Psoas muscle (tissue), 8 donors: ENCODE data around the gene KIRREL1. TPM values are rescaled to one million over a fixed set of nuclear protein-coding genes. Genes with fewer than 3 reads are reported as not detected.

Source experiments
- ATAC-seq, 4 donors: fragments of 200-7000 bp; cut with Tn5 transposase; one replicate each; pipeline ENCODE4 v1.9.1; 2020; ENCODE audit warnings: moderate library complexity in 3 of 4, mild to moderate bottlenecking in 2 of 4
- DNase-seq, 2 donors: peaks; one replicate each; pipeline ENCODE4 v3.0.0-alpha.2; 2020
- H3K27ac ChIP-seq: fragments of 200-600 bp; one replicate; pipeline ENCODE4 v1.8.0; 2022
- H3K27me3 ChIP-seq, 3 donors: fragments of 200-600 bp in 1 of 3; one replicate each; pipeline versions ENCODE4 v1.6.1 to v1.8.0; 2013 to 2022; ENCODE audit warnings: low read length in 2 of 3, mild to moderate bottlenecking in 2 of 3, moderate library complexity in 1 of 3; ENCODE audit not compliant: insufficient read depth in 3 of 3
- H3K36me3 ChIP-seq, 2 donors: fragments of 200-600 bp in 1 of 2; one replicate each; pipeline versions ENCODE4 v1.6.1 to v1.8.0; 2013 to 2022; ENCODE audit warnings: low read depth in 1 of 2, mild to moderate bottlenecking in 1 of 2, moderate library complexity in 1 of 2; ENCODE audit not compliant: insufficient read depth in 1 of 2
- H3K4me1 ChIP-seq: fragments of 200-600 bp; one replicate; pipeline ENCODE4 v1.8.0; 2022
- H3K4me3 ChIP-seq: fragments of 200-600 bp; one replicate; pipeline ENCODE4 v1.8.0; 2022; ENCODE audit warnings: mild to moderate bottlenecking
- H3K9me3 ChIP-seq: fragments of 200-600 bp; one replicate; pipeline ENCODE4 v1.8.0; 2022
- CTCF ChIP-seq: fragments of 200-600 bp; IDR thresholded peaks from one replicate; pipeline ENCODE4 v1.8.0; 2022; ENCODE audit warnings: antibody characterized with exemption
- WGBS, 3 donors: extraction: QIAGEN DNeasy Blood & Tissue Kit; methylation state at CpG; one replicate each; pipeline versions ENCODE4 v1.1.6 to v1.1.7; 2013; 5-methylcytosine and 5-hydroxymethylcytosine counted together
- intact Hi-C, 2 donors: fragments of 100-400 bp; cut with DNase I; formaldehyde crosslinking; loops; one replicate each; pipeline versions ENCODE4 v1.11.0 to v1.14.2; 2022
- polyA plus RNA-seq, 3 donors: library from polyadenylated mRNA; stranded (reverse); fragments of 200-250 nt; gene quantifications; one replicate each; pipeline ENCODE4 v1.2.3, GENCODE V29; 2013
- total RNA-seq, 4 donors: library from RNA; stranded (reverse); fragmentation: NEBNext Ultra II Directional in 2 of 4; extraction: Animal tissue kit (Norgen Biotek cat#: 25700) in 2 of 4; gene quantifications; one replicate each; pipeline versions ENCODE4 v1.2.1 to v1.2.4, GENCODE V29; 2021 to 2023
- donor health status: healthy with polysubstance abuse.
- donor health status: DM: no; HTN: no; CAD: no; lungs with moderate emphysema.
- donor health status: Bipolar disorder and iron deficiency.
- donor health status: healthy.
- donor health status: DM: yes; HTN: yes; CAD: no.
- donor health status: DM: no; HTN: no; CAD: no.
- donor health status: DM: no; HTN: no; CAD: no.
- donor health status: DM: yes; HTN: yes; CAD: no.

Gene KIRREL1
- total and polyA plus RNA-seq, 7 donors = 1.3 to 7.6 (median 4.3) TPM

GRCh38 chr1:158084336-158084735, 90.9 kb downstream of the KIRREL1 start:
- 81 to 90% (median 82%) methylated on average over 8 of the region's 8 CpGs for whole genome bisulfite sequencing, 3 donors
- no peaks in the 10 kb centered on the region for H3K4me1 ChIP-seq
- peaks cover 0 to 10% of the 10 kb centered on the region in 2 donors for H3K36me3 ChIP-seq
- no peak for ATAC-seq
- intact Hi-C loops = no loop called here
- TF ChIP-seq CTCF = no peak
- DNase-seq = no peak
- no peaks in the 10 kb centered on the region for H3K9me3 ChIP-seq
- H3K27me3 ChIP-seq = no peaks in the 10 kb centered on the region
- no peak overlapping the region for H3K4me3 ChIP-seq
- no peak overlapping the region for H3K27ac ChIP-seq

GRCh38 chr1:158084747-158085146, 91.3 kb downstream of the KIRREL1 start:
- Histone ChIP-seq H3K4me3 (no peak overlapping the region), H3K9me3 (no peaks in the 10 kb centered on the region), H3K36me3 (peaks cover 0 to 13% of the 10 kb centered on the region in 2 donors), H3K27me3 (no peaks in the 10 kb centered on the region), H3K27ac (no peak overlapping the region), H3K4me1 (no peaks in the 10 kb centered on the region)
- intact Hi-C loops = no loop called here
- no peak for ATAC-seq
- TF ChIP-seq CTCF = no peak
- 89 to 96% (median 93%) methylated on average over 4 of the region's 4 CpGs for WGBS, 3 donors
- DNase-seq = no peak

- DNase-seq = peak in 1 of 2 donors; percentile 40
- Histone ChIP-seq H3K27me3 (no peaks in the 10 kb centered on the region), H3K9me3 (no peaks in the 10 kb centered on the region), H3K27ac (no peak overlapping the region), H3K4me1 (no peaks in the 10 kb centered on the region), H3K36me3 (peaks cover 0 to 18% of the 10 kb centered on the region in 2 donors), H3K4me3 (no peak overlapping the region)
- peak; percentile 63 for TF ChIP-seq CTCF
- intact Hi-C loops = no loop called here
- 65 to 71% (median 65%) methylated on average over 9 of the region's 9 CpGs for WGBS, 3 donors
- peak in 1 of 4 donors; percentile 35 for ATAC-seq
These were observed 94.0 kb downstream of the KIRREL1 start for GRCh38 chr1:158087320-158087927.

GRCh38 chr1:158089476-158089875, 96.0 kb downstream of the KIRREL1 start:
- peaks cover 0 to 16% of the 10 kb centered on the region in 2 donors for H3K36me3 ChIP-seq

More at GRCh38 chr1:158089476-158089875, 96.0 kb downstream of the KIRREL1 start:
- intact Hi-C loops = no loop called here
- Histone ChIP-seq H3K27ac (no peak overlapping the region), H3K27me3 (no peaks in the 10 kb centered on the region), H3K4me3 (no peak overlapping the region), H3K4me1 (no peaks in the 10 kb centered on the region), H3K9me3 (no peaks in the 10 kb centered on the region)
- no peak for TF ChIP-seq CTCF
- ATAC-seq (no peak), DNase-seq (no peak)
- WGBS, 3 donors = 91 to 94% (median 92%) methylated on average over 16 of the region's 16 CpGs
